Epithelial cell of esophagus (primary cell): ENCODE data around the gene MCUB.

Experiments
- DNase-seq: peaks from one replicate; pipeline ENCODE4 v3.0.0; 2010; ENCODE audit warnings: low read depth
- H3K4me3 ChIP-seq: 2 replicates; pipeline ENCODE4 v1.5.1; 2011; ENCODE audit warnings: mild to moderate bottlenecking, low read length, control low read depth
- TF ChIP-seq, protein P1 (sequence below): IDR thresholded peaks from 2 replicates; pipeline ENCODE4 v1.5.1; 2011; ENCODE audit warnings: low read depth, mild to moderate bottlenecking, low read length, control low read depth, inconsistent platforms; ENCODE audit not compliant: insufficient read depth; ENCODE audit errors: missing control alignments

Gene MCUB

DNA sequence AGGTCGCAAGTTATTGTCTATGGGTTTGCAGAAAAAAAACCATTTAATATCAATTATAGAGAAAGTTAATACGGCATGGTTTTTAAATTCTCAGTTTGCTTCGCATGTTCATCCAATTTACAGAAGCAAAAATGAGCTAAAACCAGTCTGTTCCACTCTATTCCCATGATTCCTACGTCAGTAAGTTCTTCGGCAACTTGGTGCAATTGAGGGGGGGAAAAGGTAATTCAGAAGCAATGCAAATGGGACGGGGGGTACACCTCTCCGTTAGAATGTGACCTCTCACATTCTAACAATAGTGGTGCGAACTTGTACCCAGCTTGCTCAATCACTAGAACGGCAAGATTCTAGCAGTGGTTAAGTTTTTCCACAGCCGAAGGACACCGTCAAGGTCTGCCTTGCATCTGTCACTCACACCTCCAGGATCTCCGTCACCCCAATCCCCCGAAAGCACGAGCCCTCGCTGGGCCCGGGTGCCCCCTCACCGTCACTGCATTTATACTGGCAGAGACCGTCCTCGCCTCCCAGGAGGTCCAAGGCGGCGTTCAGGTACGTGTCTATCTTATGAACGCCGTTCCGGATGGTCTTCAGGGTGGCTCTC is 169.2 kb downstream of the MCUB start:
- H3K4me3 ChIP-seq, result peak overlapping the region; percentile 77
- peak; percentile 33 for DNase-seq
- TF ChIP-seq, protein P1, sequence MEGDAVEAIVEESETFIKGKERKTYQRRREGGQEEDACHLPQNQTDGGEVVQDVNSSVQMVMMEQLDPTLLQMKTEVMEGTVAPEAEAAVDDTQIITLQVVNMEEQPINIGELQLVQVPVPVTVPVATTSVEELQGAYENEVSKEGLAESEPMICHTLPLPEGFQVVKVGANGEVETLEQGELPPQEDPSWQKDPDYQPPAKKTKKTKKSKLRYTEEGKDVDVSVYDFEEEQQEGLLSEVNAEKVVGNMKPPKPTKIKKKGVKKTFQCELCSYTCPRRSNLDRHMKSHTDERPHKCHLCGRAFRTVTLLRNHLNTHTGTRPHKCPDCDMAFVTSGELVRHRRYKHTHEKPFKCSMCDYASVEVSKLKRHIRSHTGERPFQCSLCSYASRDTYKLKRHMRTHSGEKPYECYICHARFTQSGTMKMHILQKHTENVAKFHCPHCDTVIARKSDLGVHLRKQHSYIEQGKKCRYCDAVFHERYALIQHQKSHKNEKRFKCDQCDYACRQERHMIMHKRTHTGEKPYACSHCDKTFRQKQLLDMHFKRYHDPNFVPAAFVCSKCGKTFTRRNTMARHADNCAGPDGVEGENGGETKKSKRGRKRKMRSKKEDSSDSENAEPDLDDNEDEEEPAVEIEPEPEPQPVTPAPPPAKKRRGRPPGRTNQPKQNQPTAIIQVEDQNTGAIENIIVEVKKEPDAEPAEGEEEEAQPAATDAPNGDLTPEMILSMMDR, result no peak

DNA sequence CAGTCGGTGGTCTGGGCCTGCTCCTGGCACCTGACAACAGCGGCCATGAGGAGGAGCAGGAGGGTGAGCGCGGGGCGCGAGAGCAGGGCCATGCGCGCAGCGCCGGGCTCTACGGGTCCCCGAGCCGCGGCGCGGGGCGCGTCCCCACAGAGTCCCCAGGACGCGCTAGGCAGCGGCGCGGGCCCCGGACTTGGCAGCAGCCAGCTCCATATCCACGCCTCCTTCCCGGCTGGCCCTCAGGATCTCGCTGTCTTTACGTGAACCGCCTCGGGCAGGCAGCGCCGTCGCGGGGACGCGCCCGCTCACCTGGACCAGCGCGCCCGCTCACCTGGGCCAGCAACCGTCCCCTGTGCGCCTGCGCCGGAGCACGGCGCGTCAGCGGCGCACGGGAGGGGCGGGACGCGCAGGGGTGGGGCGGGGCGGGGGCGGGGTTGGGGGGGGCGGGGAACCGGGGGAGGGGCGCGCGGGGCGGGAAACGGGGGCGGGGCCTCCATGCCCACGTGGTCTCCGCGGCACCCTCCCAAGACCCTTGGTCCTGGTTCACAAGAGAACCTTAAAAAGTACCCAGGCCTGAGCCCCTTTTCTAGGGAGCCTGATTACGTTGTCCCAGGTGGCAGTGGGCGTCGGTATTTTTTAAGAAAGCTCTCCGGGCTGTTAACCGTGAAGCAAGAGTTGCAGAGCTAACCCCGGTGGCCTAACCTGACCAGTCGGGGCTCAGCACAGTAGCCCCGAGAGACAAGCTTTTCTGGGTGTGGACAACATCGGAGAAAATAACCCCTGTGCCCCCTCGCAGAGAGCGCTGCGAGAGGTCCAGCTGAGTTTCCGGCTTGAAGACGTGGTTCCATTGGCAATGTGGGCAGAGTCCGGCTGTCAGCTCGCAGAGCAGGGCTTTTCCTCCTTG is 169.9 kb downstream of the MCUB start, which contains the start of gene PLA2G12A:
TSS of gene PLA2G12A (minus strand) at position 353 of the 901 bp plus-strand sequence. CDS start at position 92, 261 bp downstream.
- TF ChIP-seq, protein P1, result no peak
- peak; percentile 96 for DNase-seq
- peak within 1 kb of the TSS; percentile 93 for H3K4me3 ChIP-seq

DNA sequence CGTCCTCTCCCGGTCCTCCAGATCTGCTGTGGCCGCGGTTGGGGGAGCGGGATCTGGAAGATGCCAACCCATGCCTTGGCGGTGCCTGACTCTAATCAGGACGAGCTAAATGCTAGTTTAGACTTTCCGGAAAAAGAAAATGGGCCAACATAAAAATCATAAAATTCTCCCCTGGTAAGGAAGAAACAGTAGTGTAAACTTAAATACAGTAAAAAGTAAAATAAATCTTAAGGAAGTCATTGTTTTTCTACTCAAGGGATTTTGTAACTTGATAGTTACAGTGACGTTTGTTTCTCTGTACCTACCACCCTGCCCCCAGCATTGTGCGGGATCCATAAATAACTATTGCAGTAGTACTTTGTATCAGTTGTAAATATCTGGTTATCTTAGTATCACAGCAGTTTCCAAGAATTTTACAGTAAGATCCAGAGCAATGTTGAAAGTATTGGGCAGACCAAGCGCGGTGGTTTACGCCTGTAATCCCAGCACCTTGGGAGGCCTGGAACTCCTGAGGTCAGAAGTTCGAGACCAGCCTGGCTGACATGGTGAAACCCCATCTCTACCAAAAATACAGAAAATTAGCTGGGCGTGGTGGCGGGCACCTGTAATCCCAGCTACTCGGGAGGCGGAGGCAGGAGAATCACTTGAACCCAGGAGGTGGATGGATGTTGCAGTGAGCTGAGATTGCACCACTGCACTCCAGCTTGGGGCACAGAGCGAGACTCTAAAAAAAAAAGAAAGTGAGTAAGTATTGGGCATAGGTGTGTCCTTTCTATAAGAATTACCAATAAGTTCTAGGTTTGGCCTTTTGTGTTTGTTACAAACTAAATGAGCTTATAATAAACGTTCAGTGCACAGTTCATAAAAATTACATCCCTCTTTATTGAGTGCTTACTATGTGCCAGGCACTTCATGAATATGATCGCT is 170.8 kb downstream of the MCUB start:
- DNase-seq, result no peak
- TF ChIP-seq, protein P1, result no peak
- peak overlapping the region; percentile 93 for H3K4me3 ChIP-seq

DNA sequence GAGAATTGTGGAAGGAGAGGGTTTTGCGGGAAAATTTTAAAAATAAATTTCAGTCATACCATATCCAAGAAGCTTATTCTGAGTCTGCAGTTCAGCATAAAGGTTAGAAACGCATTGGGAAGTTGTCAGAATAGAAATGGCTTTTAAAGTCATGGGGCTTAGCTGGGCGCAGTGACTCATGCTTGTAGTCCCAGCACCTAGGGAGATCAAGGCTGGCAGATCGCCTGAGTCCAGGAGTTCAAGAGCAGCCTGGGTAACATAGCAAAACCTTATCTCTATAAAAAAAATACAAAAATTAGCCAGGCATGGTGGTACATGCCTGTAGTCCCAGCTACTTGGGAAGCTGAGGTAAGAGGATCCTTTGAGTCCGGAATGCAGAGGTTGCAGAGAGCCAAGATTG is 173.7 kb downstream of the MCUB start:
- TF ChIP-seq, protein P1, result no peak
- H3K4me3 ChIP-seq, result no peak overlapping the region
- no peak for DNase-seq

DNA sequence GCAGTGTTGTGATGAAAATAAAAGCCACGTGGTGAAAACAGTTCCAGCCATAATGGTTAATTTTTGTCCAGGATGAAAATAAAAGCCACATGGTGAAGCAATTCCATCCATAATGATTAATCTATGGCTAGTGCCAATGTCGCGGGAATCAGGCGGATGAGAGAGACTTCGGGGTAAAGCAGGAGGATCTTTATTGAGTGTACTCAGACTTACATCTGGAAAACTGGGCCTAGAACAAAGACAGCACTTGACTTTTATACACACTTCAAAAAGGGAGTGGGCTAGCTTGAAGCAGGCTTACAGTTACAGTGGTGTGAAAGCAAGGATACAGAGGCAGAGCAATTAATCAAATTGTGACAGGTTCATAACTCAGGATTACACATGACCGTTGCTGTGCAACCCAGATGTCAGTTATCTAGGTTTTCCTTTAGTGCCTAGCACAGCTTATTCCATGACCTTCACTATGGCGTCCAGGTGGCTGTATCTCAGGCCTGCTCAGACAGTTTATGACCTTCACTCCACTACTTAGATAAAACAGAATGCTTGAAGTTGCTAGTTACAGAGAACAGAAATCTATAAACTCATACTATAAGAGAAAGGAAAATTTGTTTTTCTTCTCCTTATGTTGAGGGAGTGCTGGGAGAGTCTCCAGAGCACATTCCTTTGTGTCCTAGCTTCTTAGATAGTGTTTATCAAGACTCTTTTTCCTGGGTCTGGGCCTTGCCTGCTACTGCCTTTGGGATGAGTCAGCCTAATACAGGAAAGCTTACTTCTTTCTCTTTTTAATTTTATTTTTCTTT is 175.7 kb downstream of the MCUB start:
- no peak for DNase-seq
- TF ChIP-seq, protein P1, result no peak
- no peak overlapping the region for H3K4me3 ChIP-seq
